Stimulated activated CD4-positive, alpha-beta T cell treated with anti-CD3 and anti-CD28 coated beads, Interleukin-12 subunit alpha, Interleukin-12 subunit beta, amount 100 ng/mL, for 4 hours (primary cell): ENCODE measurements around the gene HPSE.
"Not testable (repeated sequence)": the region's sequence is repeated elsewhere in the genome, so short reads cannot be mapped to it uniquely, and the experiment has no call there.

ENCODE experiments used
- DNase-seq: peaks from one replicate; pipeline ENCODE4 v3.0.0-alpha.2; 2020

HPSE gene

DNA sequence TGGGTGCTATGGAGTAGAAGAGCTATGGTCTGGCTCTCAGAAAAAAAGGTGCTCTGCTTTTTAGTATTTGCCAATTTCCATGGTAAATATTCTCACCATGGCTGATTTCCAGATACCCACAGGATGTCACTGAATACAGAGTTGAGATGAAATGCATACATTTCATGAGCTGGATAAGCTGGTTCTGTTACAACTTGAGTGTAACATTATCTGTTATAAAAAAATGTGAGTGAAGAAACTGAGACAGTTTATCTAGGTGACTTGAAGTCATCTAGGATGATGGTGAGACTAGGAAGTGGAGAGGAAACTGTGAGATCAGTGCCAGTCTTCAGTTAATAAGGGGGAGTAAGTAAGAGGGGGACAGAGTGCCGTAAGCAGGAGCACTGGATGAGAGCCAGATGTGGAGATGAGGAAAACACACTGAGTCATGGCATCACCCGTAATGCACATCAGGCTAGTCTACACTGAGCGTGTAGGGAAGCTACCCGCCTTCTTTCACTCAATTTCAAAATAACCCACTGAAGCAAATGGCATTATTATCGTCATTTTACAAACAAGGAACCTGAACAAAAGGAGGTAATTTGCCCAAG, 5.0 kb downstream of the HPSE start:
- DNase-seq: no peak

- DNase-seq: no peak
These were observed 6.0 kb downstream of the HPSE start for GRCh38 chr4:83328521-83329187.

DNA sequence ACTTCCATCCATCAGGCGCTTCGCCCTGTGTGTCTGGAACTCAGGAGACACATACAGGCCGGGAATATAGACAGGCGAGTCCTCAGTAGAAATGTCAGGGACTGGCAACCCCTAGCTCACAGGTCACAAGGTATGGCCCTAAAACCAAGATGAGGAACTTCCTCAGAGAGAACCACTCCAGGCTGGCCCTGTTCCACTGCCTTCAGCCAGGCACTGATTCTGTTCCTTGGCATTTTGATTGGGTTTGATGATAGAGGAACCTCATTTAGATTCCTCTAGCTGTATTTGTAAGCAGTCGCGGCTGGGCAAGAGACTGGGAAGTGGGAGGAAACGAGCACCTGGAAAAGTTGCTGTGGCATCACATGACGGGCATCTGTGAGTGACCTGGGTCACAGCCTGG, 8.1 kb downstream of the HPSE start:
- DNase-seq: no peak

GRCh38 chr4:83325306-83325705, 9.3 kb downstream of the HPSE start:
- DNase-seq: not testable (repeated sequence)

DNA sequence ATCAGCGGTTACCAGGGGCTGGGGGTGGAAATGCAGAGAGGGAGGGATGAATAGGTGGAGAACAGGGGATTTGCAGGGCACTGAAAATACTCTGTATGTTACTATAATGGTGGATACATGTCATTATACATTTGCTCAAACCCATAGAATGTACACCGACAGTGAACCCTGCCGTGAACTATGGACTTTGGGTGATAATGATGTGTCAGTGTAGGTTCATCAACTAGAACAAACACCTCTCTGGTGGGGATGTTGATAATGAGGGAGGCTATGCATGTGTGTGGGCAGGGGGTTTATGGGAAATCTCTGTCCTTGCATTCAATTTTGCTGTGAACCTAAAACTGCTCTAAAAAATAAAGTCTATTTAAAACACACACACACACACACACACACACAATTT, 11.5 kb downstream of the HPSE start:
- no peak for DNase-seq

- no peak for DNase-seq
These were observed 14.1 kb downstream of the HPSE start for GRCh38 chr4:83320548-83320947.

GRCh38 chr4:83318666-83319065, 16.0 kb downstream of the HPSE start:
- DNase-seq: no peak

DNA sequence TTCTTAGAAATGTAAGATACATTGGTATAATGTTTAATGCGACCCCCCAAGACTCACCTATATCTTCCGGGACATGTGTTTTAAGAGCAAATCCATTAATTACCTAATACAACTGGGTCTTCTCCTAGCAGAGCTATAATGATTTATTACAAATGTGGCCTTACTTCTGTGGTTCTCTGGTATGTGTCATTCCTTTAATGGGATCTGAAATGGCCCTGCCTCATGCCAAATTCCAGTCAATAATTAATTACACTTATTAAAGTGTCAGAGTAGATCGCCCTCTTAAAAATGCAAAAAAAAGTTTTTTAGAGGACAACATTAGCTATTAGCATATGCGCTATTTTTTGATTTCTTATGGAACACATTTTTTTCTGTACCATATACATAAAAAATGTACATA, 17.0 kb downstream of the HPSE start:
- DNase-seq: no peak

DNA sequence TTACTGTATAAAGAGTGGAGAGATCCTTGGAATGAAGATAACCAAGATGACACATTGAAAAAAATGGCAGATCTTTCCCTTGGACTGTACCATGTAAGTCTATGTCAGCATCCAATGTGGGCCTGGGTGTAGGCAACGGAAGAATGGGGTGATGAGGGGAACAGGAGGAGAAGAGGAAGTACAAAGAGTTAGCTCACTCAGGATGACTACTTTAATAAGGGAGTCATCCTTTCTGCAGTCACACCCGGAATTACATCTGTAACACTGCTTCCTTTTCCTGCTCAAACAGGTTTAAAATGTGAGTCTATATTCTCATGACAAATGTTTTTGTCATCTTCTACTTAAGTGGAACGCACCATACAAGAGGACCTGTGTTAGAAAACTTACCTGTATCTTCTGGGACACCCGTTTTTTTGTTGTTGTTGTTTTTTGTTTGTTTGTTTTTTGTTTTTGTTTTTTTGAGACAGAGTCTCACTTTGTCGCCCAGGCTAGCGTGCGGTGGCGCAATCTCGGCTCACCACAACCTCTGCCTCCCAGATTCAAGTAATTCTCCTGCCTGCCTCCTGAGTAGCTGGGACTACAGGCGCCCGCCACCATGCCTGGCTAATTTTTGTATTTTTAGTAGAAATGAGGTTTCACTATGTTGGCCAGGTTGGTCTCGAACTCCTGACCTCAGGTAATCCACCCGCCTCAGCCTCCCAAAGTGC, 18.0 kb downstream of the HPSE start:
- no peak for DNase-seq

DNA sequence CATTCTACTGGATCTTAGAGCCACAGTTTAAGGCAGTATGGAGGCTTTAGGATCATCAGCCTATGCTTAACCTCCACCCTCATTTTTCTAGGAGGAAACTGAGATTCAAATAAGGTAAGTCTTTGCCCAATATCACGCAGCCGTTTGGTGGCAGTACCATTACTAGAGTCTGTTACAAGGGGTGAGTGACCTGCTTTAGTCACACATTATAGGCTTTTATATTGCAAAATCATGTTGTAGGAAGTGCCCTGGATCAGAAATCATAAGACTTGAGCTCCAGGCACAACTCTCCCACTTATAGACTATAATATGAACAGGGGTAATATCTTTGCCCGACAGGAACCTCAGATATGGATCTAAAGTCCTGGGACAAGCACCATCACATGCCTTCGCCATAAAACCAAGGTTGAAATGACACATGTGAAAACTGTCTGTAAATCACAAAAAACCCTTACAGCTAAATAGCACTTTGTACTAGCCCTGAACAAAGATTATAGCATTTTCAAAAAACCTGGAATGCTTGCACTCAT, 19.2 kb downstream of the HPSE start:
- DNase-seq: no peak

DNA sequence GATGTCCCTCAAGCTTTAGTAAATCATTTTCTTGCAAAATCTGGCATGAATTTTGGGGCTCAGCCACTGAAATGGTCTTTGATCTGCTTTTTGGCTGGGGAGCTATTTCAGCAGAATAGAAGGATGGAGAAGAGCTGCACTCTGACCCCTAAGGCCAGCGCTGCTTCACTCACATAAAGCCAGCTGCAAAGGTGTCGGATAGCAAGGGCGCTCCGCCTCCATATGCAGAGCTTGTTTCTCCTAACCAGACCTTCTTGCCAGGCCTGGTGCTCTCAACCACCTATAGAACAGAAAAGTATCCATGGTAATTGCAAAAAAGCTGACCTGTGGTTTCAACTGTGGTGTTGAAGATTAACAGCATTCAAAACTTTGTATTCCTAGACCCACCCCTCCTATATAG, 26.0 kb downstream of the HPSE start:
- DNase-seq: no peak

DNA sequence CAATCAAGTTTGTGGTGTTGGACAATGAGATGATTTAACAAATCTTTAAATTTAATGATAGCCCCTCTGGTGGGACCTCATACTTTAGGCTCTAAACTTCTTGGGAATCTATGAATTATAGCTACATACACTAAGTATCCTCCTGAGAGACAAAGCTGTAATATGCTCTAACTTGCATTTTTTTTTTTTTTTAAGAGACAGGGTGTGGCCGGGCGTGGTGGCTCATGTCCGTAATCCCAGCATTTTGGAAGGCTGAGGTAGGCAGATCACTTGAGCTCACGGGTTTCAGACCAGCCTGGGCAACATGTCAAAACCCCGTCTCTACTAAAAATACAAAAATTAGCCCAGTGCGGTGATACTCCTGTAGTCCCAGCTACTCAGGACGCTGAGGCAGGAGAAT, 26.7 kb downstream of the HPSE start:
- no peak for DNase-seq

DNA sequence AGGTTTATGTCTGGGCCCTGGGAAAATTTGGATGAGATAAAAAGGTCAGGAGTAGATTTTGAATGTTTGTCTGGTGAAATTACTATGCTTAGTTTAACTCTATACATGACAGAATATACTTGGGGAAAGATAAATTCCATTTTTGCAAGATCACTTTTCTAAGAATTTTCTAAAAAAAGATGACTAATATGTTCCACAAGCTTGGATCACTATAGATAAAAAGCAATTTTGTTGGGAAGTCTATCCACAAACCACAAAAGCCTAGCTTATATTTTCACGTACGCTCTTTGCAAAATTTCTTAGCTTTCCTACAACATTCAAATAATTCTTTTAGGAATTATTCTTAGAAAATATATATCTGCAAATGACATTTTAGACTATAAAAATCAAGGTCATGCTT, 29.5 kb downstream of the HPSE start:
- DNase-seq: no peak

GRCh38 chr4:83297548-83298260, 36.9 kb downstream of the HPSE start:
- DNase-seq: no peak

DNA sequence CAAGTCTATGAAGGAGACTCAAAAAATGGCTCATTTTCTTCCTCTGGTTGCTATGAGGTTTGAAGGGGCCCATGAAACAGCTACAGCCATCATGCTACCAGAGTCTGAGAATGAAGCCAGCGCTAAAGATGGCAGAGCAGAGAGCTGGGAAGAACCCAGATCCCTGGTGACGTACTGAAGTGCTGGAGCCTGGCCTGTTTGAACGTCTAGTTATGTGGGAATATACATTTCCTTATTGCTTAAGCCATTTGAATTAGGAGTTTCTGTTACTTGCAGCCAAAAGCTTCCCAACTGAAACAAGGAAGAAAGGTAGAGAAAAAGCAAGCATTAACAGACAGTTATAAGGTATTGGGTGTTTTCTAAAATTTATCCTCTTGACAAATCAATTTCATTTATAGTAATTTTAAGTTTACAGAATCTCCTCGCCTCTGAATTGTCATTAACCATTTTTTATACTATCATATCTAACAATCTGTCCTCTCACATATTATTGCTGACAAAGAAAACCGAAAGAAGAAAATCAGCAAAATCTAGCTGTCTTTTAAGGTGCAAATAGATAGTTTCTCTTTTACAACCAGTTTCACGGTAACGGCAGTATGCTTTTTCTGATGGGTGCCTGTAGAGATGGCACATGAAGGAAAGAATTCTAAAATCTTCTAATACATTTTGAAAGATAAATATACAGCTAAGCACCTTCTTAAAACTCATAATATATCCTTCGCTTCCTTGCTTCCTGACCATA, 41.2 kb downstream of the HPSE start:
- no peak for DNase-seq

DNA sequence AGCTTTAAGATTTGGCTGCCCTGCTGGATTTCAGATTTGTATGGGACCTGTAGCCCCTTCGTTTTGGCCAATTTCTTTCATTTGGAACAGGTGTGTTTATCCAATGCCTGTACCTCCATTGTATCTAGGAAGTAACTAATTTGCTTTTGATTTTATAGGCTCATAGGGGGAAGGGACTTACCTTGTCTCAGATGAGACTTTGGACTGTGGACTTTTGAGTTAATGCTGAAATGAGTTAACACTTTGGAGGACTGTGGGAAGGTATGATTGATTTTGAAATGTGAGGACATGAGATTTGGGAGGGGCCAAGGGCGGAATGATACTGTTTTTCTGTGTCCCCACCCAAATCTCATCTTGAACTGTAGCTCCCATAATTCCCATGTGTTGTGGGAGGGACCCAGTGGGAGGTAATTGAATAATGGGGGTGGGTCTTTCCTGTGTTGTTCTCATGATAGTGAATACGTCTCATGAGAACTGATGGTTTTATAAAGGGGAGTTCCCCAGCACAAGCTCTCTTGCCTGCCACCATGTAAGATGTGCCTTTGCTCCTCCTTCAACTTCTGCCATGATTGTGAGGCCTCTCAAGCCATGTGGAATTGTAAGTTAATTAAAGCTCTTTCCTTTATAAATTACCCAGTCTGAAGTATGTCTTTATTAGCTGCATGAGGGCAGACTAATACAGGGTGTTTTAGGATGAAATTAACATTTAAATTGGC, 44.4 kb downstream of the HPSE start:
- DNase-seq: not testable (repeated sequence)

DNA sequence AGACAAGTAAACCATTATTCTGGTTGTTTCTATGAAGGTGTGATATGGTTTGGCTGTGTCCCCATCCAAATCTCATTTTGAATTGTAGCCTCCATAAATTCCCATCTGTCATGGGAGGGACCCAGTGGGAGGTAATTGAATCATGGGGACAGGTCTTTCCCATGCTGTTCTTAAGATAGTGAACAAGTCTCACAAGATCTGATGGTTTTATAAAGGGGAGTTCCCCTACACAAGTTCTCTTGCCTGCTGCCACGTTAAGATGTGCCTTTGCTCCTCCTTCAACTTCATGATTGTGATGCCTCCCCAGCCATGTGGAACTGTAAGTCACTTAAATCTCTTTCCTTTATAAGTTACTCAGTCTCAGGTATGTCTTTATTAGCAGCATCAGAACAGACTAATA, 46.3 kb downstream of the HPSE start:
- not testable (repeated sequence) for DNase-seq

GRCh38 chr4:83285055-83285407, 49.6 kb downstream of the HPSE start:
- no peak for DNase-seq

GRCh38 chr4:83284193-83285054, 50.2 kb downstream of the HPSE start, which contains the start of gene COQ2:
Gene COQ2 (minus strand): TSS chr4:83284798. CDS start chr4:83284764, 34 bp downstream.
- DNase-seq: peak; percentile 96

DNA sequence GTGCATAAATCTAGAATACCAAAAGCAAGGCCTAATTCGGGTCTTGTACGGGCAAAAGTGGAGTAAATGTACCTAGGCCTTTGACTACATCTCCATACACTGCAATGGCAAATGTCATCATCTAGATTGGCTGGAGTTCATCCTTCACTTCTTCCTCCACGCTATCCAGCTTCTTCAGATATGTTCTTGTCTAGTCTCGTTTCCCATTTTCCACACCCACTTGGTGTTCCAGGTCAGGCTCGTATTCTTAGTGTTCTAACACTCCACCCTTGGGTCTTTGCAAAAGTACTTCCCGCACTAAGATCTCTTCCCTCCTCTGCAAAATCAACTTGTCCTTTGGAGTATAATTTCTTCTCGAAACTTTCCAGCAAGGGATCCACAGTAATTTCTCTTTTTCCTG, 51.5 kb downstream of the HPSE start:
- no peak for DNase-seq

- peak; percentile 30 for DNase-seq
These were observed 52.6 kb downstream of the HPSE start for GRCh38 chr4:83282049-83282535.
